Transverse colon (tissue), 4 donors: ENCODE data around the gene CYP46A1.

ENCODE experiments used
- CTCF ChIP-seq, 5 experiments: fragments of 200-600 bp in 3 of 5; fragments of 450-650 bp in 2 of 5; sonication (generic) in 3 of 5; IDR thresholded peaks; 1 replicate in 2 of 5; 2 replicates in 3 of 5; pipeline ENCODE4 v1.5.1; 2016 to 2017; ENCODE audit warnings: antibody characterized with exemption in 5 of 5, inconsistent platforms in 3 of 5, mild to moderate bottlenecking in 2 of 5, moderate library complexity in 1 of 5
- EP300 ChIP-seq: sonication (generic); formaldehyde crosslinking; IDR thresholded peaks from one replicate; pipeline ENCODE4 v1.6.1; 2017; ENCODE audit warnings: antibody characterized with exemption, low read depth
- POLR2A ChIP-seq: fragments of 450-650 bp; IDR thresholded peaks from one replicate; pipeline ENCODE4 v1.6.1; 2016; ENCODE audit warnings: antibody characterized with exemption, mild to moderate bottlenecking, moderate library complexity
- POLR2AphosphoS5 ChIP-seq, 3 donors: sonication (generic); formaldehyde crosslinking; IDR thresholded peaks; one replicate each; pipeline ENCODE4 v1.6.1; 2016; ENCODE audit warnings: antibody characterized with exemption in 3 of 3

- TF ChIP-seq CTCF (IDR thresholded peaks at IDR 0.05) (no peak), POLR2AphosphoS5 (IDR thresholded peaks at IDR 0.05) (no peak), POLR2A (no peak), EP300 (no peak)
Observed at GRCh38 chr14:99769799-99770198, 85.7 kb downstream of the CYP46A1 start.
